ENCODE data around the gene ERGIC1.
"Not testable (repeated sequence)": the region's sequence is repeated elsewhere in the genome, so short reads cannot be mapped to it uniquely, and the experiment has no call there.

The ERGIC1 gene

DNA sequence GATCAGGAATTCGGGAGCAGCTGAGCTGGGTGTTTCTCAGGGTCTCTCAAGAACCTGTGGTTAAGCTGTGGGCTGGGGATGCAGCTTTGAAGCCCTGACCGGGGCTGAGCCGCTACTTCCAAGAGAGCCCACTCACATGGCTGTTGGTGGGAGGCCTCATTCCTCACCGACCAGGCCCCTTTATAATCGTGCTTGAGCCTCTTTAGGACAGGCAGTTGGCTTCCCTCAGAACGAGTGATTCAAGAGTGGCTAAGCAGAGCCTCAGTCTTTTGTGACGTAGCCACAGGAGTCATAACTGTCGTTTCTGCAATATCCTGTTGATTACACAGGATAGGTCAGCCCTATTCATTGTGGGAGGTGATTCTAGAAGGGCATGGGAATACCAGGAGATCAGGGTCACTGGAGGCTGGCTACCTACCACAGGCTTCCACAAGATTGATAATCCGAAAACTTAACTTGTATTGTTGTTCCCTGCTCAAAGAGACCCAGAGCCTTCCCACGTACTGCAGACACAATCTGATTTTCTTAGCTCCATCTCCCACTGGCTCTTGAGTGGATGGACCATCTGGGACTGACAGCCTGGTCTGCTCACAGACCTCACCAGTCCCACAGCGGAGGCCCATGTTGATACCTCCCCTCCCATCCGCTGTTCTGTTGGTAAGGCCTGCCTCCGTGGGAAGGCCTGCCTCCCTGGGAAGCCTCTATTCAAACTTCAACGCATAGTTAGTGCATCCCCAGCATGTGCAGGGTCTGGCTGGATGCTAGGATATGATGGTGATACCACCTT, 3.0 kb upstream of the ERGIC1 start:
- no peak for DNase-seq

DNA sequence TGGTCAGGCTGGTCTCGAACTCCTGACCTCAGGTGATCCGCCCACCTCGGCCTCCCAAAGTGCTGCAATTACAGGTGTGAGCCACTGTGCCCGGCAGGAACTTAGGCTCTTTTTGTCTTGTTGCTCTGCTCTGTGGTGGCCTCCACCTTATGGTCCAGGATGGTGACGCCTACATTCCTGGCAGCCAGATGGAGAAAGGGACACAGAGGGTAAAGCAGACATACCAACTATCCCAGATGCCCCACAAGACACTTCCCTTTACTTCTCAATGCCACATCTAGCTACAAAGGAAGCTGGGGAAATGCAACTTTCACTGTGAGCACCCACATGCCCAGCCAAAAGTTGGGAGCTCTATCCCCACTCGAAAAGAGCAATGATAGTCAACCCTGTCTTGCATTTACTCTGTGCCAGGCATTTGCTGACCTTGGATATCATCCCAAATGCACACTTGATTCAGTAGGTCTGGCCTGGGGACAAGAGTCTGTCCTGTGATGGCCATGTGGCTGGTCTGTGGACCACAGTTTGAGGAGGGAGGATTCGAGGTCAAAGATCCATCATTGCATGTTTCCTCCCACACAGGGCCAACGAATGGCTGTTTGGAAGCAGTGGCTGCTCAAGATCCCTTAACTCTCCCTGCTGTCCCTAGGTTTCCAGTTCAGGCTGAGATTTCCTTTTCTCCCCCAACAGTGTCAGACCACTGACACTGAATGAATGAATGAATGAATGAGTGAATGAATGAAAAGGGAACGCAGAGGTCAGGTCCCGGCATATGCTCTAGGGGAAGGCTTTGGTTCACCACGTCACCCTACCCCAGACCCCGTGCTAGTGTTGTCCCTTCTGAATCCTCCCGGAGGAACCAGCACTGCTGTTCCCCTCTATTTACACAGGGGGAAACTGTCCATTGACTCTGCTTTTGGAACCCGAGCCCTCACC, 1.4 kb upstream of the ERGIC1 start:
- DNase-seq = no peak

DNA sequence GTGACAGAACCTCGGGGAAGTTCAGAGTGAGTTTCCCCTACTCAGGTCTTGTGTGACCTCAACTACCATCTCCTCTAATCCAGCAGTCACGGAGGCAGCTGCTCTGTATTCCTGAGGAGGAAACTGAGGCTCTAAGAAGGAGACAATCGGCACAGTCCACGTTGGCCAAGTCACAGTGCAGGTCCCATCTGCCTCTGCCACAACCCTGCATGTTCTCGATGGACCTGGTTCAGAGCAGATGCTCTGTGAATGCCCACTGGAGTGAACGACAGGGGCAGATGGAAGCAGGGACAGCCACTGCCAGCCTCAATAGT, 722 bp upstream of the ERGIC1 start:
- no peak for DNase-seq

DNA sequence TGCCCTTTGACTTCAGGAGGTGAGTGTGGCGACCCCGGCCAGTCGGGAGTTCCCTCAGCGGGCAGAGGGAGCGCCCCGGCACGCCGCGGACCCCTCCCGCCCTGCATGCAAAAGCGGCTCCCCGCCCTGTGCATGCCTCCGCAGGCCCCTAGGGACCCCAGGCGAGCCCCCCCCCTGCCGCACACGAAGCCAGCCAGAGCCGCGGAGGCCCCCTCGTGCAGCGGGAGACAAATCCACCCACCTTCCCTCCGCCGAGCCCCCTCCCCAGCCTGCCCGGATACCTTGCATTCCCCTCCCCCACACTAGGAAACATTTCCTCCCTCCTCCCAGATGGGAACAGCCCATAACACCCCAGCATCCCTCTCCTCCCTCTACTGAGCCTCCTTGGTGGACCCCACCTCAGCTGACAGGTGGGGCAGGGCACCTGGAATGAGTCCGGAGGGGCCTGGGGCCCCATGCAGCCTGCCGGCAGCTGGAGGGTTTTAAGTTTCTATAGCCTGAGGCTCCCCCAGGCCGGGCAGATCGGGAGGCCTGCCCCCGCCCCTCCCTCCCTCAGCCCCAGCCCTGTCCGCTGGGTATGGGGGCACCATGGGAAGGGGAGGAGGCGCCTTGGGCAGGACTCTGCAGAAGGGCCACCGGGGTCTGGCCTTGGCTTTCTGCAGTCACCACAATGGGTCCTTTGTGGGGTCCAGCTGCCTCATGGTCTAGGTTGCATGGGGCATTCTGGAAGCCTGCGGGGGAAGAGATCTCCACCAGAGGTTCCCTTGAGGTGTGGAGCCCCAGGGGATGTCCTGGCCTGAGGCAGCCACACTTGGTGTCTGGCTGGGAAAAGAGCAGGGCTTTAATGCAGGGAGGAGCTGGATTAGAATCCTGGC, 601 bp downstream of the ERGIC1 start:
- no peak for DNase-seq

- DNase-seq = no peak
Observed at GRCh38 chr5:172835290-172835993, 1.4 kb downstream of the ERGIC1 start.

GRCh38 chr5:172835994-172836356, 1.9 kb downstream of the ERGIC1 start:
- DNase-seq = no peak

DNA sequence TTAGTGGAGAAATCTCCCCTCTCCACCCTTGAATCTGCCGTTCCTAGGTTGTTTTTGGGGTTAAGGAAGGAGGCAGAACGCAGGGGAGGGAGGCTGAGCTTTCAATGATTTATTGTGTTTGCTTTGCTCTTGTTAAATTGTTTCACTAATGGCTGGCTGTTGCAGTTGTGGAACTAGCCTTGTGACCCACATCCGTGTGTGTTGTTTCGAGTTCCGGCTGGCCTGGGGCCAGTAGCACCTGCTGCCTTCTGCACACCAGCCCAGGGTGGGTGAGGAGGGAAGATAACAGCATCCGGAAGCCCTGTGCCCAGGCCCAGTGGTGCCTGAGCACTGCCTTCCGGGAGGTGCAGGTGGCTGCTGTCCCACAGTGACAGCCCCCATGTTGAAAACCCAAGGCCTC, 3.6 kb downstream of the ERGIC1 start:
- no peak for DNase-seq

GRCh38 chr5:172838151-172838875, 4.3 kb downstream of the ERGIC1 start:
- no peak for DNase-seq

DNA sequence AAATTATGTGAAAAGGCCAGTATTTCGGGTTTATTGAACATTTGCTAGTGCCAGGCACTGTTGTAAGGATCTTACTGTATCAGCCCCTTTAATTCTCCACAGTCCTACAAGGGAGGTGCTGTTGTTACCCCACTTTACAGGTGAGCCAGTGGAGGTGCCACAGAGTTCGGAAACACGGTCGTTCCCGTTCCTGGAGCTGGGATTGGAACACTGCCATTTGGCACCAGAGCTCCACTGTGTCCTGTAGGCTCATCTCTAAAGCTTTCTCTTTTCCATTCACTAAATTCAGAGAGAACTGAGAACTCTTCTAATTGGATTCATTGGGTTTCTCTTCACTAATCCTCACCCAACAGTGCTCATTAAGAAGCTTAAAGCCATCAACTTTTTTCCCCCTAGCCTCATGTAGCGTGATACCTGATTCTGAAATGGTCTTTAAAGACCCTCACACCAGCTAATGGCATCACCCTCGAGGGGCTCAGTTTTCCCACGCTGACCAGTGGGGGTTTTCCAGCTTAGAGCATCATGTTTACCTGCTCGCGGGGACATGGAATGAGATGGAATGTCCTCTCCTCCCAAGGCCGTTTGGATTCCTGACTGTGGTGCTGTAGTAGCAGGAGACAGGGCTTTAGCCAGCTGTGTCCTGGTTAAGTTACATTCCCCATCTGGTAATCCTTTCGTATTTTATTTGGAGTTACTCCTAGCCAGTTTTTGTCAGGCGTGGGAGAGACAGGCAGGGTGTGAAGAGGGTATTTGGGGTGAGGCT, 5.8 kb downstream of the ERGIC1 start:
- no peak for DNase-seq

- DNase-seq = no peak
Observed at GRCh38 chr5:172840432-172841154, 6.5 kb downstream of the ERGIC1 start.

- no peak for DNase-seq
Observed at GRCh38 chr5:172841256-172841655, 7.2 kb downstream of the ERGIC1 start.

DNA sequence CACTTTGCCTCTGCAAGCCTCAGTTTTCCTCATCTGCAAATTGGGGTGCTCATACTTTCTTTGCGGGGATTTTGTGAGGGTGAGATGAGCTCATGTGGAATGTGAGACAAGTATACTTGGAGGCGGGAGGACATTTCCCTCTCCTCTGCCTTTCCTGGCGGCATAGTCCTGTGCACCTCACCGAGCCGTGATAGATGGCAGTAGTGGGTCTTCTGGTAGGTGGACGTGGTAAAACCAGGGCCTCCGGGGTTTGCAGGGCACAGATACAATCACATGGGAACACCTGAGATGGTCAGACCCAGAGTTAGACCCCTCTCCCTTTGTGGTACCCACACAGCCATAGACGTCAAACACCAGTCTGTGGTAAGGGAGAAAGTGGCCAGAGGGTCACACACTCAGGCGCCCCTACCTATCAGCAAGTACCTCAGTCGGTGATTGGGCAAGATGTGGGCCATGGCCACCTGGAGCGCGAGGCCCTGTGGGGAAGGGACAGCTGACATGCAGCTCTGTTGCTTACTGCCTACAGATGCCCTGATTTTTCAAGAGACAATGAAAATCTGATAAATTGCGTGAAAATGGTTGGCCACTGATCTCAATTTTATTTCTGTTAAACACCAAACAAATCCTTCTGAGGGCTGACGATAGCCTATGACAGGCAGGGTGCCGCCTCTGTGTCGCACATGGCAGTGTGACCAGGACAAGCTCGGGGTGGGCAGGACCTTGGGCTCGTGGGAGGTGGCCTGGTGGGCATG, 9.9 kb downstream of the ERGIC1 start:
- no peak for DNase-seq

GRCh38 chr5:172844577-172844838, 10.5 kb downstream of the ERGIC1 start:
- DNase-seq = no peak

GRCh38 chr5:172845154-172845553, 11.1 kb downstream of the ERGIC1 start:
- no peak for DNase-seq

- no peak for DNase-seq
Observed at GRCh38 chr5:172845576-172845975, 11.5 kb downstream of the ERGIC1 start.

DNA sequence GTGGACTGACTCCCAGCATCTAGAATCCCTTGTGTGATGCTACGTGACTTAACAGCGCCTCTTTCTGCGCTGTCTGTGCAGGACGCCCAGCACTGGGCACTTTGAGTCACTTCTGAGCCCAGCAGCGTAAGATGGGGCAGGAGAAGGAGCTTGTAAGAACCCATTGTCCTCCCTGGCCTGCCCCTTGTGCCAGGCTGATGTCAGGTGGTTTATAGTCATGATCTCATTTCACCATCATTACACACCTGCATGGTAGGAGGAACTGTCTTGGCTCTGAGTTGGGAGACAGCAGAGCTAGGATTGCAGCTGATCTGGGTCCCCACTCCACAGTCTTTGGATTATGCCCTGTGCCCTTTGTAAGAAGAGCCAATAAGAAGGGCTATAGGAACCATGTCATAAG, 12.2 kb downstream of the ERGIC1 start:
- no peak for DNase-seq

GRCh38 chr5:172846677-172847076, 12.6 kb downstream of the ERGIC1 start:
- no peak for DNase-seq

GRCh38 chr5:172847584-172847983, 13.5 kb downstream of the ERGIC1 start:
- DNase-seq = not testable (repeated sequence)

- DNase-seq = no peak
Observed at GRCh38 chr5:172848419-172848818, 14.4 kb downstream of the ERGIC1 start.
